ENCODE results near the gene STK32A.
"Not testable (repeated sequence)": the region's sequence is repeated elsewhere in the genome, so short reads cannot be mapped to it uniquely, and the experiment has no call there.

The STK32A gene

DNA sequence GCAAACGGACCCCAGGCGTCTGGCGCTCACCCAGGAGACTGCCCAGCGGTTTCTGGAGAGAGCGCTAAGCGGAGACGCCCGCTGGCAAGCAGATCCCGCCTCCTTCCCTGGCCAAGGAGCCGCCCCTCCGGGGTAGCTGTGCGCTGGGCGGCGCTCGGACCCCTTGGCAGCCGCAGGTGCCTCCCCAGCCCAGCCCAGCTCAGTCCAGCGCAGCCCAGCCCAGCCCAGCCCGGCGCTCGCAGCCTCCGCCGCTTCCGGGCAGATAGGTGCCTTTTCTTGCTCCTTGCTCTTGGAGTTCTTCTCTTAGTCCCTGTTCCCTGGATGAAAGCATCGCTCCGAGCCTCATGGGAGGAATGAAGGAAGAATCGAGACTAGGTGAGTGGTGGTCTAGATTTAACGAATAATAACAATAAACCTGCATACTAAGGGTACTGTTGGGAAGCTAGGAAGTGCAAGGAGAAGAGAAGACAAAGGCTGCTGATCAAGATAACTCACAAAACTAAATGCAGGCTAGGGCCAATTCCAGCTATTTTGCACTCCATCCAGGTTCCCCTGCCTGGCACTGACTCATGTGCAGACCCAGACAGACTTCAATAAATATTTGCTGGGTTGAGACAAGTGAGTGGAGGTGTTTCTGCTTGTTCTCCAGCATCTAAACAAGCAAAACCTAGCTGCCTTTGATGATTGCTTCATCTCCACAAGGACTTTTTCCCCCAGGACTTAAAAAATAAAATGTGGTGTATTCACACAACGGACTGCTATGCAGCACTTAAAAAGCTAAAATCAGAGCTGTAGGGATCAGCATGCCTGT, at the start of gene STK32A:
STK32A (plus strand) TSS at position 202 of the 811 bp plus-strand sequence. CDS start 4,609 bp downstream, outside the sequence.
- DNase-seq, result no peak

GRCh38 chr5:147187099-147187540, 47.7 kb upstream of the STK32A start:
- DNase-seq, result no peak

GRCh38 chr5:147188200-147189108, 46.4 kb upstream of the STK32A start:
- no peak for DNase-seq

- DNase-seq, result no peak
These were observed 45.8 kb upstream of the STK32A start for GRCh38 chr5:147189109-147189424.

GRCh38 chr5:147190331-147190730, 44.5 kb upstream of the STK32A start:
- no peak for DNase-seq

GRCh38 chr5:147193123-147193522, 41.7 kb upstream of the STK32A start:
- DNase-seq, result no peak

DNA sequence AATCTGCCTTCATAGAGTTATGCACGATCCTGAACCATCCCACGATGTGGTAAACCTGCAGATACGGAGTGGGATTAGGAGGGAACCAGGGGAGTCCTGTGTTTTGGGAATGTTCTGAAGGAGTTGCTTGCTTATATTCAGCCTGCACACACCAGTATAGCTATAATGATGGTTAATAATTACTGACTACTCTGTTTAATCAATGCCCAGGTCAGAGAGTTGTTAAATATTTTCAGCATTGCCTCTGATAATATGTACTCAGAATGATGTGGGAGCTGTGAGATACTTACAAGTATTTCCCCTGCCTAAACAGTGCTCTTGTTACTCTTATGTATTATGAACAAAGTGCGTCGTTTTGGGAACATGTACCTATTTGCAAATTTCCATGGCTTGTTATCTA, 34.8 kb upstream of the STK32A start:
- DNase-seq, result no peak

DNA sequence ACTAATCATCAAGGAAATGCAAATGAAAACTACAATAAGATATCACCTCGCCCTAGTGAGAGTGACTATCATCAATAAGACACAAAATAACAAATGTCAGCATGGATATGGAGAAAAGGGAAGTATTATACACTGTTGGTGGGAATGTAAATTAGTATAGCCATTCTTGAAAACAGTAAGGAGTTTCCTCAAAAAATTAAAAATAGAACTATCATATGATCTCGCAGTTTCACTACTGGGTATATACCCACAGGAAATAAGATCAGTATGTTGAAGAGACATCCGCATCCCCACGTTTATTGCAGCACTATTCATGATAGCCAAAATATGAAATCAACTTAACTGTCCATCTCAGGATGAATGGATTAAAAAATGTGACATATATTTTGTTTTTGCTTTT, 31.6 kb upstream of the STK32A start:
- no peak for DNase-seq

DNA sequence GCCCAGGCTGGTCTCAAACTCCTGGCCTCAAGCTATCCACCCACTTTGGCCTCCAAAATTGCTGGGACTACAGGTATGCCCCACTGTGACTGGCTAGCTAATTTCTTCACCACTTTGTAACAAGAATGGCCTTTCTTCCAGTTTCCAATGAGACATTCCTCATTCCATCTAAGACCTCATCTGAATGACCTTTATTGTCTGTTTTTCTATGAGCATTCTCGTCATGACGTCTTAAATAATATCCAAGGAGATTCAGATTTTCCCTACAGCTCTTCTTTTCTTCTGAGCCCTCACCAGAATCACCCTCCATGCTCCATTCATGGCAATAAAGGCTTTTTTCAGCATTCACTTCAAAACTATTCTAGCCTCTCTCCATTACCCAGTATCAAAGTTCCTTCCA, 30.2 kb upstream of the STK32A start:
- no peak for DNase-seq

- DNase-seq, result no peak
These were observed 26.7 kb upstream of the STK32A start for GRCh38 chr5:147208134-147208533.

GRCh38 chr5:147216552-147217154, 18.2 kb upstream of the STK32A start:
- DNase-seq, result no peak

DNA sequence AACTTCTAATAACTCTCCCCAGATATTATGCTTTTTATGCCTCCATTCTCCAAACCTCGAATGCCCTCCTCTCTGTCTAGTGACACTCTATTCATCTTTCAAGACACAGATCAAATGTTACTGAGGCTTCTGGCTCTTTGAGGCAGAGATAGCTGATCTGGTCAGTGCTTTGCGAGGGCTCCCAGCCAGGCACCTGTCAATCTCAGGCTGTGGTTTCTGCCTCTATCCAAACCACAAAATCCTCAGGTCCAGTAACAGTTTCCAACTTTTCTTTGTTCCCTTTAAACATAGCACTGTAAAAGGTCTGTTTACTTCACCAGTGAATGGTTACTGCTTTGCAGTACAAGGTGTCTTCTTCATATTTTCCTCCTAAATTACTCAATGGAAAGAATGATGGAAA, 11.5 kb upstream of the STK32A start:
- no peak for DNase-seq

GRCh38 chr5:147223948-147224791, 10.7 kb upstream of the STK32A start:
- no peak for DNase-seq

- DNase-seq, result no peak
These were observed 8.9 kb upstream of the STK32A start for GRCh38 chr5:147225938-147226337.

DNA sequence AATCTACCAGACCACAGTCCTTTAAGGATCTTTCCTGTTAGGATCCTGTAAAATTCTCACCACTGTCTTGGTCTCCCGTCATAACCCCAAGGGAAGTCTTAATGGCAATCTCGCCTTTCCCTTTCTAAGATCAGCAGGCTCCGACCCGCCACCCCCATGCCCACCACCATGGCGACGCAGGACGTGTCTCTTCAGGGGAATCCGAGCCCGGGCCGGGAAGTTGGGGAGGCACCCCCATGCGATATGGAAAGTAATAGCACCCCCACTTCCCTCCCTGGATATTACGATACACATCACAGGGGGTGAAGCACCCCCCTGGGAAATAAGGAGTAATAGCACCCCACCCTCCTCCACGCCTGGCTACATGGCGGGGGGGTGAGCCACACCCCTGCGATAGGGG, 8.3 kb upstream of the STK32A start:
- DNase-seq, result no peak

- DNase-seq, result no peak
These were observed 494 bp upstream of the STK32A start for GRCh38 chr5:147234239-147234824.

DNA sequence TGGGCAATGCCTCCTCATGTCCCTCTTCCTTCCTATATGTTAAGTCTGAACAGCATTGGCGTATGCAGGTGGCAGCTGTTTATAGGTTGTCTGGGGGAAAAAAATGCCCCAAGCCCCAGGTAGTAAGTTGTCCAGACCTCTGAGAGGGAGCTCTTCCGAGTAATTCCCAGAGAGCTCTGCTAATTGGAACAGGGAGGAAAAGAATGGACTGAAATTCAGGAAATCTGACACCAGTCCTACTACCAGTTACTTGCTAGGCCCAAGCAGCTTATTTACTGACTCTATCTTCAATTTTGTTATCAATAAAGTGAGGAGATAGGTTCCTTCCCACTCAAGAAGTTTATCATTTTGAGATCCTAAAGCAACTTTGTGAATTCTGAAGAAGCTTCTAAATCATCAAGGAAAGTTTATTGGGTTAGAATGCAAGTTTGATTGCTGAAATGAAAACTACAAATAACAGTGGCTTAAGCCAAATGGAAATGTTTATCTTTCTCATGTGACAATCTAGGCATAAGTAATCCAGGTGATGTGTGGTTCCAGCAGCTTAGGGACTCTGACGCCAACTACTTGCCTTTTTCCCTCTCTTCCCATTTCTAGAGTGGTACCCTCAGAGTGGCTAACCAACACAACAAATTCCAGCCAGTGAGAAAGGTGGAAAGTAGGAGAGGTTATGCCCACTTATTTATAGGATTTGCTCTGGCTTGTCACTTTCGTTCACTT, 5.6 kb downstream of the STK32A start:
- no peak for DNase-seq

- DNase-seq, result not testable (repeated sequence)
These were observed 8.4 kb downstream of the STK32A start for GRCh38 chr5:147243238-147243637.

DNA sequence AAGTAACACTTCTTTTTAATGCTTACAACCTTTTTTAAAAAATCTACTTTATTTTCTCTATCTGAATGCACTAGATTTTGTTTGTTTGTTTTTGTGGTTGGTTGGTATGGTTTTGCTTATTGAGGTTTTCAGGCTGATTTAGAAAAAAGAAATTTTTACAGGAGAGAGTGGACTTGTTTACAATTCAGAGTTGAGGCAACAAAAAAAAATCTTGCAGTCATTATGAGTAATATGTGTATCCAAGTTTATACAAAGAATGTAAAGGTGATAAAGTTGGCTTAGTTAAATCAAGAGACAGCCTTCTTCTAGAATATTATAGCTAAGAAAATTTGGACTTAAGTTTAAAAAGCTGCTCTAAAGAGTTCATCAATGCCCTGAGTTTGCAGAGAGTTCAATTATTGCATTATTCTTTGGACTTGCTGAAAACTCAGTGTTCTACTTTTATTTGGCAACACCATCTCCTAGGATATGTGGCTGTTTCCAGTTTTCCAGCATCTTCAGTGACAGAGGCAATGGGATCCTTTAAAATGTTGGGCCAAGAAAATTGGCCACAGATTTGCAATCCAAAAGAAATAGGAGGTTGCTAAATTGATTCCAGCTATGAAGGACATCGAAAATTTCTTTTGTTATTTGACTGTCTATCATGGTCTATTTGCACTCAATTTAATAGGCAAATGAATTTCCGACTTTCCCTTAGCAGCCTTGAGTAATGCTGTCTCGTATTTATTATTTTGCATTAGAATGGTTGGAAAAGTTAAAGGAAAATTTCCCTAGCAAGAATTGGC, 10.7 kb downstream of the STK32A start:
- no peak for DNase-seq

DNA sequence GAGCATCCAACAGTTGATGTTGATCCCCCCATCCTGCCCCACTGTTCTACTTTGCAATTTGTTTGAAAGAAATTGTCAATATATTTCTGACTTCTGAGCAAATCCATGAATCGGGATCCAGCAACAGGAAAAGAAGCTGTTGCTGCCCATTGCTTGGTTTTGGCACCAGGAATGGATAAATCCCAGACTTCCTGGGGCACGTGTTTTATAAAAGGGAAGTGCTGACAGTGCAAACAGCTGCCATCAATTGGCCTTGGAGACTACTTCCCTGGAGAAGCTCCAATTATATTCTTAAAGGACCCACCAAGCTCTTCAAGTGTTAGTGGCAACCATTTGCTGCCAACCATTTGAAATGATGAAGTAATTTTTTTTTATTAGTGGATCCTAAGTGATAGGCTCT, 13.7 kb downstream of the STK32A start:
- no peak for DNase-seq

- DNase-seq, result no peak
These were observed 25.0 kb downstream of the STK32A start for GRCh38 chr5:147259837-147260236.

Data from SIG-M5 (cell line).